Hair follicle dermal papilla cell (primary cell): Measurements from ENCODE around the gene TNFRSF25. TPM values are rescaled to one million over a fixed set of nuclear protein-coding genes. Genes with fewer than 3 reads are reported as not detected.

Experiments used
- small RNA-seq: library from RNA; depleted of rRNA; stranded (forward); fragments of <200 nt; gene quantifications from one replicate; pipeline ENCODE3, GENCODE V24; 2012
- total RNA-seq: library from RNA; depleted of rRNA; stranded (reverse); fragments of >200 nt; gene quantifications from 2 replicates; pipeline ENCODE4 v1.2.3, GENCODE V29; 2012

TNFRSF25 gene, protein sequence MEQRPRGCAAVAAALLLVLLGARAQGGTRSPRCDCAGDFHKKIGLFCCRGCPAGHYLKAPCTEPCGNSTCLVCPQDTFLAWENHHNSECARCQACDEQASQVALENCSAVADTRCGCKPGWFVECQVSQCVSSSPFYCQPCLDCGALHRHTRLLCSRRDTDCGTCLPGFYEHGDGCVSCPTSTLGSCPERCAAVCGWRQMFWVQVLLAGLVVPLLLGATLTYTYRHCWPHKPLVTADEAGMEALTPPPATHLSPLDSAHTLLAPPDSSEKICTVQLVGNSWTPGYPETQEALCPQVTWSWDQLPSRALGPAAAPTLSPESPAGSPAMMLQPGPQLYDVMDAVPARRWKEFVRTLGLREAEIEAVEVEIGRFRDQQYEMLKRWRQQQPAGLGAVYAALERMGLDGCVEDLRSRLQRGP
- total RNA-seq = 2.8 and 3.4 TPM in 2 replicates

GRCh38 chr1:6466023-6466422, at the start of gene TNFRSF25:
Gene TNFRSF25 (minus strand): TSS chr1:6466173. CDS start chr1:6466107, 66 bp downstream.

DNA sequence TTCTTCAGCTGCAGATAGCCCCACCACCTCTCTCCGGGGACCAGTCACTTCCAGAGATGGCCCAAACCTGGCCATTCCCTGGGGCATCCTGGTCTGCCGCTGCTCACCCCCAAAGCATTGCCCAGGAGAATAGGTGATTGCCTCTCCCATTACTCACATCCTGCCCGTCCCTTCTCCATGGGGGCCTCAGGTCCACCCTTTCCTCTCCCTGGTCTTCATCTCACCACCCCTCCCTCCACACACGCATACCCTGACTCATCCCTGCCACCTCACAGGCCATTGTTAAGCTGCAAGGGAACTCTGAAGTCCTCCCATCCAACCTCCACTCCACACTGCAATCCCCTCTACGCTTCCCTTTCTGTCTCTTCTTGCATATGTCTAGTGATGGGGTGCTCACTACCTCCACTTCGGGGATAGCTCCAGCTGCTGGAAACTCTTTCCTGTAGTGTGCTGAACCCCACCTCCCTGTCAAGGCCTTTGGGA, 25.5 kb upstream of the TNFRSF25 start, which contains the start of gene PLEKHG5:
Gene PLEKHG5, minus strand, starts transcription at position 188 of the 483 bp plus-strand sequence. CDS start 14,096 bp downstream, outside the sequence.

GRCh38 chr1:6424619-6425593, 41.1 kb downstream of the TNFRSF25 start, which contains the start of gene ESPN:
Gene ESPN (plus strand): TSS chr1:6424776. CDS start chr1:6424956, 180 bp downstream.

DNA sequence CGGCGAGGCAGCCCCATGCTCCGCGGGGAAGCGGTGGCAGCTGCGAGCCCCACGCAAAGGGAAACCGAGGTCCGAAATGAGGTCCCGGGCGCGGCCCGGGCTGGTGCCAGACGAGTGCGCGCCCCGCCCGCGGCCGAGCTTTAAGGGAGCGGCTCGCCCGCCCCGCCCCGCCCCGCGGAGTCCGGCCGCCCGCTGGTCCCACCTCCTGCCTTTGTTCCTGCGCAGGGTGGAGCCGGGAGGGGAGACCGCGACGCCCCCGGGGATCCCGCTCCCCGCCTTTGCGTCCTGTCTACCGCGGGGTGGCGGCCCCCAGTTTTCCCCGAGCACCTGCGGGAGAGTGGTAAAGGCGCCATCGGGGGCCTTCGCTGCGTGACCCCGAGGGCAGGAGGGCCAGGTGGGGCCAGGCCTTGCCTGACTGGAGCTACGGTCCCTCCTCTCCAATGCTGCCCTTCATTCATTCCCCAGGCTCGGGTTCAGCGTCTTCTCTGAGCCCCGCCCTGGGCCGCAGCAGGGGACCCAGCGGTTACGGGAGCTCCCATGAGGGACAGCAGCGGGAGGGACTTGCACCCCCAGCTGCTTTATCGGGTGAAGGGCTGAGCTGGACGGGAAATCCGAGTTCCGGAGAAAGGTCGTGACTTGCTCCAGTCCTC, 46.0 kb downstream of the TNFRSF25 start, which contains the start of gene HES2:
Gene HES2, minus strand, starts transcription at position 116 of the 650 bp plus-strand sequence. Its CDS starts 99 bp downstream, at position 17.

Small RNAs within 50 kb of the gene (small RNA-seq; reads per million reads assigned to genes)
- not detected for gene MIR4252

Other genes starting within 250 kb of the TNFRSF25 start
- 62.7 and 77.6 TPM in 2 replicates for gene ICMT, start 230.2 kb downstream of the TNFRSF25 start, total RNA-seq
- gene HES3, start 222.0 kb downstream of the TNFRSF25 start, total RNA-seq = not detected in 2 replicates
- gene GPR153, start 205.1 kb downstream of the TNFRSF25 start, total RNA-seq = 15.1 and 18.3 TPM in 2 replicates
- 12.0 and 17.7 TPM in 2 replicates for gene ACOT7, start 72.4 kb downstream of the TNFRSF25 start, total RNA-seq
- gene HES2, start 46.3 kb downstream of the TNFRSF25 start, total RNA-seq = under 0.01 TPM in 1 of 2 replicates, not detected in the other
- gene ESPN, start 41.4 kb downstream of the TNFRSF25 start, total RNA-seq = not detected in 2 replicates
- gene PLEKHG5, start 25.5 kb upstream of the TNFRSF25 start, total RNA-seq = 12.6 and 18.0 TPM in 2 replicates
- 30.2 and 38.9 TPM in 2 replicates for gene NOL9, start 88.3 kb upstream of the TNFRSF25 start, total RNA-seq
- gene TAS1R1, start 89.1 kb upstream of the TNFRSF25 start, total RNA-seq = 0.49 and 0.65 TPM in 2 replicates
- gene ZBTB48, start 113.8 kb upstream of the TNFRSF25 start, total RNA-seq = 12.9 and 14.0 TPM in 2 replicates
- 70.1 and 70.9 TPM in 2 replicates for gene KLHL21, start 136.7 kb upstream of the TNFRSF25 start, total RNA-seq
- gene PHF13, start 147.6 kb upstream of the TNFRSF25 start, total RNA-seq = 14.9 and 15.6 TPM in 2 replicates
- 16.5 and 17.2 TPM in 2 replicates for gene THAP3, start 158.7 kb upstream of the TNFRSF25 start, total RNA-seq
- gene DNAJC11, start 235.6 kb upstream of the TNFRSF25 start, total RNA-seq = 23.9 and 31.2 TPM in 2 replicates